ENCODE data around the gene TRIM75.
"Not testable (repeated sequence)": the region's sequence is repeated elsewhere in the genome, so short reads cannot be mapped to it uniquely, and the experiment has no call there.

Gene TRIM75

DNA sequence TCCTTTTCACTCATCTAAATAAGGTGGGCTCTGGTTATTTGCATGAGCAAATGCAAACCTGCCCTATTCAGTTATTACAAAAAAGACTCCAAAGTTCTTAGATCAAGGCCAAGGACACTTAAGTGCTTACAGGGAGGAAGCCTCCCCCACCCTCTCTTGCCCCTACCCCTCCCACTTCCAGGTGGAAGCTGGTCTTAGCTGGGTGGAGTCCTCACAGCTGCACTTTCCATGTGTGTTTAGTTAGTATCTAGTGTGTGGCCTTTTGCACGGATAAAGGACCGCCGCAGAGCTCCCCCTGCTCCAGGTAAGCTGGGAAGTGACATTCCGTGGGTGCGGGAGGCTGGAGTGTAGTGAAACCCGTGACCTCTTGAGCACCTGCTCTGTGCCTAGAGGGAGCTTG is at the start of gene TRIM75:
Gene TRIM75 (plus strand): TSS at position 222 of the 400 bp plus-strand sequence. CDS start 5,282 bp downstream, outside the sequence.
- no peak for DNase-seq (ENCODE audit: low spot score)

DNA sequence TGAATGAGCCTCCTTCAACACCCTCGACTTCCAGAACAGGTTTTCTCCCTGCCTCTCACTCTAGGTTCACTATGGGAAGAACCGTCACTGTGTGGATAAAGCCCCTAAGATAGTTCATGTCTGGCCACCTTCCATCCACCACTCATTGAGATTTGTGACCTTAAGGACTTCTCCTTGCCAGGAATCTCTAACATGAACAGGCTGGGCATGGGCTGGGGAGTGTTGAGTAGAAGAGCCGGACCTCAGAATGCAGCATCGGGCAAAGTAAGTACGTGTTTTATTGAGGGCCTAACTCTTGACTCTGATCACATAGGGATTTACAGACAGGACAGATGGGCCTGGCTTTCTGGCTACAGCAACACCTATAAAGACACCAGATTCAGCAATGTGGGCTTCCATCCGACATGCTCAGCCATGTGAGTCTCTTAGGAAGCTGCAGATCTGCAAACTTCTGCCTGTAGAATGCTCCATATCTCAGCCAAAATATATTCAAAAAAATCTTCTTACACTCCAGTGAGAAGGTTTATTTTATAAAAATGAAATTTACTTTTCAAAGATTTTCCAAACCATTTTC is 48.2 kb upstream of the TRIM75 start:
- no peak for DNase-seq (ENCODE audit: low spot score)

DNA sequence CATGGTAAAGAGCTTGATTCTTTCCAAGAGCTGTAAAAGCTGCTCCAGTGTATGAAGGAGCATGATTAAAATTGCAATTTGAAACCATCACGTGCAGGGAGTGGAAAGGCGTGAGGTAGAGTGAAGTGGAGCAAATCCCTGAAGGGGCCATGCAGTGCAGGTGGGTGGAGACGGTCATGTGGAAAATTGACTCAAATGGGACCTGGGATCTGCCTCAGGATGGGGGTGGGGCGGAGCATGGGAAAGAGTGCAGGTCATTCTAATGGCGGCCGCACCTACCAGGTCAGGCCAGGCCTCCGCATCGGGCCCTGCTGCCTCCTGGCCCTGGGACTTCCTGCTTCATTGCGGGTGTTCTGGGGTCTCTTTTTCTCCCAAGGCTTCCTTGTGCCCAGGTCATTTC is 47.2 kb upstream of the TRIM75 start:
- DNase-seq (ENCODE audit: low spot score), result no peak

DNA sequence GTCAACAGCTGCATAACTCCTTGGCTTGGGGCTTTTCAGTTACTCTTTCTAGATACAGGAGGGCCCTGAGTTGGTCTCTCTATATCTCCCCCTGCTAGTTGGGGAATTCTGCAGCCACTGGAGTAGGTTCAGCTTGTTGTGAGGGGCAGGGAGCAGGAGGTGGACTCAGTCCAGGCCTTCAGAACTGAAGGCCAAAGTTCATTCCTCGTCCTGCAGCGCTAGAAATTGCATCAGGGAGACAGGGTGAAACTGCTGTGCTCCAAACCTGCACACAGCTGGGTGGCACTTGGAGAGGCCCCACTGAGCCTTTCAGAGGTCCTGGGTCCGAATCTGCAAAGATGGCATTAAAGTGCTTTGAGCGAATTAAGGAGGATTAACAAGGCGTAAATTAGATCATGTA is 46.8 kb upstream of the TRIM75 start:
- DNase-seq (ENCODE audit: low spot score), result no peak

DNA sequence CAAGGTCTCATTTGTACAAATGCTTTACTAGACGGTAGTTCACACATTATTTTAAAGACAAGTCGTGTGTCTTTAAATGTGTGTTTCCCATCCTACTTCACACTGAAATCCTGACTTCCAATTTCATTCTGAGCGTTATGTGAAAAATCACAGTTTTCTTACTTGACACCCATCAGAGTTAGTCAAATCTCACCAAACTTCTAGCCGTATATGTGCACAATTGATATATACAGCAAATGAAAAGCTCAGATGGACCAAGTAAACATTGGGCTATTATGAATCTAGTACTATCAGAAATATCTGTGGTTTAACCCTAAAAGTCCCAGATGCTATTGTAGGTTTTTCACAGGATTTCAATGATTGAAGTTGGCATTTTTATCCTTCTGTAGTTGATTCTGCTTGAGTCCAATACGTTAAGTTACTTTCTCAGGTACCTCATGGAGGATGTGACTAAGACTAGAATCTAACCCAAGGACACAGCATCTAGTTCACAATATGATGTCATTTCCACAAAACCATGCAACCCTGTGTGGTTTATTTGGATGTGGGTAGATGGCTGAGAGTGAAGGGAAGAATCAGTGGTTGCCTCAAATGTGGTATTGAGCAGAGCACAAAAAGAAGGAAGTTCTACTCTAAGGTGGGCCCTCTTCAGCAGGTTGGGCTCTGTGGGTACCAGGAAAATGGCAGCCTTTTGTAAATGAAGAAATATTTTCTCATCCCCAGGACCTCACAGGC is 44.0 kb upstream of the TRIM75 start:
- no peak for DNase-seq (ENCODE audit: low spot score)

DNA sequence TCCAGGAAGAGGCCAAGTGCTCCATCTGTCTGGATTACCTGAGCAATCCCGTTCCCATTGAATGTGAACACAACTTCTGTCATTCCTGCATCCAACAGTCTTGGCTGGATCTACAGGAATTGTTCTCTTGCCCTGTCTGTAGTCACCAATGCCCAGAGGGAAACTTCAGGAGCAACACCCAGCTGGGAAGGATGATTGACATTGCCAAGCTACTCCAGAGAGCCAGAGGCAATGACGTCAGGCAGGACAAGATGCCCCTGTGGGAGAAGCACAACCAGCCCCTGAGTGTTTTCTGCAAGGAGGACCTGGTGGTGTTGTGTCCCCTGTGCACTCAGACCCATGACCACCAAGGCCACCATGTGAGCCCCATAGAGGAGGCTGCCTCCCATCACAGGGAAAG is 43.2 kb upstream of the TRIM75 start:
- DNase-seq (ENCODE audit: low spot score), result no peak

DNA sequence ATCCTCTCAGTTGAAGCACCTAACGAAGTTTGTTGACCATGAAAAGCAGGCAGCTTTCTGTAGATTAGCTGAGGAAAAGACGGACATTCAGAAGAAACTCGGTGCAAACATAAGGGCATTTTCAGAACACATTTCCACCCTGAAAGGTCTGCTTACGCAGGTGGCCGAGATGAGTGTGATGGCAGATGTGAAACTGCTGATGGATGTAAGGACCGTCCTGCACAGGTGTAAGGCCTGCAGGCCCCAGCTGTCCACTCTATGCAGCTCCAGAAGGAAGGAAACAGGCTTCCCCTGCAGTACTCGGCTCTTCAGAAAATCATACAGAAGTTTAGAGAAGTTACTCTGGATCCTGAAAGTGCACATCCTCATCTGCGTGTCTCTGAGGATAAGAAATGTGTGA is 42.7 kb upstream of the TRIM75 start:
- DNase-seq (ENCODE audit: low spot score), result no peak

DNA sequence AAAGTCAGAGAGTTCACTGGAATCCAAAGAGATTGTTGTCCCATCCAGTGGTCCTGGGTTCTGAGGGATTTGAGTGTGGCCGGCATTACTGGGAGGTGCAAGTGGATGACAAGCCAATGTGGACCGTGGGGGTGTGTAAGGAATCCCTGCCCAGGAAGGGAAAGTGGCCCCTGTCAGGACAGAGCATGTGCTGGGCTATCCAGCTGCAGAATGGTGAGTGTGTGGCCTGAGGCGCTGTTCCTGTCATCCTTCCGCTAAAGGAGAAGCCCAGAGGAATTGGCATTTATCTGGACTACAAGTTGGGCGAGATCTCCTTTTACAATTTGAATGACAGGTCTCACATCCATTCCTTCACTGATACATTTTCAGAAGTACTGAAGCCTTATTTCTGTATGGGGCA is 42.3 kb upstream of the TRIM75 start:
- no peak for DNase-seq (ENCODE audit: low spot score)

DNA sequence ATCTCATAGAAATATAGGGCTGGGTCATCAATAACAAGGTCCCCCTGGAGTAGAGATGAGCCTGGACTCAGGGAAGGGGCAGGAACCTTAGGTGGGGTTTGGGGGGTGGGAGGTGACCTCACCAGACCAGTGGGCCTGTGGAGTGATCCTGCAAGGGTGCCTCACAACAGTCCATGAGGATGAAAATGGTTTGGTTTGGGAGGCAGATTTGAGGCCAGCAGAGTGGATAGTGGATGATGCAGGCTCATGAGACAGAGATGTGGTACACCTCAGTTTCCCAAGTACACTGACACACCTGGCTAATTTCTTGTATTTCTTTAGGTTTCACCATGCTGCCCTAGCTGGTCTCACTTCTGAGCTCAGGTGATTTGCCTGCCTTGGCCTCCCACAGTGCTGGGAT is 40.0 kb upstream of the TRIM75 start:
- DNase-seq (ENCODE audit: low spot score), result no peak

DNA sequence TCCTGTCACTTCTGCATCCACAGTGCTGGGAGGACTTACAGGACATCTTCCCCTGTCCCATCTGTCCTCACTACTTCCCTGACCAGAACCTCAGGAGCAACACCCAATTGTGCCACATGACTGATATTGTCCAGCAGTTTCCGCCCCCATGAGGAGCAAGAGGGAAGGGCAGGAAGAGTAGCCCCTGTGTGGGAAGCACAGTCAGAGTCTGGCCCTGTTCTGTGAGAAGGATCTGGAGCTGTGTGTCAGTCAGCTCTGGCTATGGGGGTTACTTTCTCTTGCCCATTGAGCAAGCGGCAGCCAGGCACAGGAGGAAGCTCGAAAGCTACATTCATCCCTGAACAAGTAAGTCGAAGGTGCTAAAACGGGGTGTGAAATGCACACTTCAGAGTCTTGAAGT is 36.7 kb upstream of the TRIM75 start:
- no peak for DNase-seq (ENCODE audit: low spot score)

DNA sequence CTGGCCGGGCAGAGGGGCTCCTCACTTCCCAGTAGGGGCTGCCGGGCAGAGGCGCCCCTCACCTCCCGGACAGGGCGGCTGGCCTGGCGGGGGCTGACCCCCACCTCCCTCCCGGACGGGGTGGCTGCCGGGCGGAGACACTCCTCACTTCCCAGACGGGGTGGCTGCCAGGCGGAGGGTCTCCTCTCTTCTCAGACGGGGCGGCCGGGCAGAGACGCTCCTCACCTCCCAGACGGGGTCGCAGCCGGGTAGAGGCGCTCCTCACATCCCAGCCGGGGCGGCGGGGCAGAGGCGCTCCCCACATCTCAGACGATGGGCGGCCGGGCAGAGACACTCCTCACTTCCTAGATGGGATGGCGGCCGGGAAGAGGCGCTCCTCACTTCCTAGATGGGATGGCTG is 33.7 kb upstream of the TRIM75 start:
- DNase-seq (ENCODE audit: low spot score), result not testable (repeated sequence)

DNA sequence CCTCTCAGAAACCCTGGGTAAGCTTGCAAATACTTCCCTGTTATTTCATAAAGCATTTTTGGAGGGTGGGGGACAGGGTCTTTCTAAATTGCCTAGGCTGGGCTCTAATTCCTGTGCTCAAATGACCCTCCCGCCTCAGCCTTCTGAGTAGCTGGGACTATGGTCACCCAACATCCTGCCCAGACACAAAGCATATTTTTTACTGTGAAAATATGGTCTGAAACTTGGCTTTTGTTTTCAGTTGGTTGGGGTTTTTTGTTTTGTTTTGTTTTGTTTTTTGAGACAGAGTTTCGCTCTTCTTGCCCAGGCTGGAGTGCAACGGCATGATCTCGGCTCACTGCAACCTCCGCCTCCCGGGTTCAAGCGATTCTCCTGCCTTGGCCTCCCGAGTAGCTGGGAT is 27.9 kb upstream of the TRIM75 start:
- not testable (repeated sequence) for DNase-seq (ENCODE audit: low spot score)

DNA sequence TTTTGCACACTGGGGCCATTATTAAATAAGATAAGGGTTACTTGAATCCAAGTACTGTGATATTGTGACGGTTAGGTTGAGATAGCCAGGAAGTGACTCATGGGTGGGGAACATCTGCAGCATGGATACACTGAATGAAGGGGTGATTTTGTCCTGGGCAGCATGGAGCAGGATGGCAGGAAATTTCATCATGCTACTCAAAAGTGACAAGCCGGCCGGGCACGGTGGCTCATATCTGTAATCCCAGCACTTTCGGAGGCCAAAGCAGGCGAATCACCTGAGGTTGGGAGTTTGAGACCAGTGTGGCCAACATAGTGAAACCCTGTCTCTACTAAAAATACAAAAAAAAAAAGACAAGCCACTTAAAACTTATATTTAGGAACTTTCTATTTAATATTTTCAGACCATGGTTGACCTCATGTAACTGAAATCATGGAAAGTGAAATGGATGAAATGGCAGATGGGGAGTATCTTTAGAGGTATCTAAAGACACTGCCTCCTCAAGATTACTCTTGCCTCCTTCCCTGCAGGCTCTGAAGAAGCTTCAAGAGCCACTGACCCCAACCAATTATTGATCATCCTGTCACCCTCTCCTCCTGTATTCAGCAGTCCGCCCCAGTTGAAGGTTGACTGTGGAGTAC is 25.8 kb upstream of the TRIM75 start:
- no peak for DNase-seq (ENCODE audit: low spot score)

DNA sequence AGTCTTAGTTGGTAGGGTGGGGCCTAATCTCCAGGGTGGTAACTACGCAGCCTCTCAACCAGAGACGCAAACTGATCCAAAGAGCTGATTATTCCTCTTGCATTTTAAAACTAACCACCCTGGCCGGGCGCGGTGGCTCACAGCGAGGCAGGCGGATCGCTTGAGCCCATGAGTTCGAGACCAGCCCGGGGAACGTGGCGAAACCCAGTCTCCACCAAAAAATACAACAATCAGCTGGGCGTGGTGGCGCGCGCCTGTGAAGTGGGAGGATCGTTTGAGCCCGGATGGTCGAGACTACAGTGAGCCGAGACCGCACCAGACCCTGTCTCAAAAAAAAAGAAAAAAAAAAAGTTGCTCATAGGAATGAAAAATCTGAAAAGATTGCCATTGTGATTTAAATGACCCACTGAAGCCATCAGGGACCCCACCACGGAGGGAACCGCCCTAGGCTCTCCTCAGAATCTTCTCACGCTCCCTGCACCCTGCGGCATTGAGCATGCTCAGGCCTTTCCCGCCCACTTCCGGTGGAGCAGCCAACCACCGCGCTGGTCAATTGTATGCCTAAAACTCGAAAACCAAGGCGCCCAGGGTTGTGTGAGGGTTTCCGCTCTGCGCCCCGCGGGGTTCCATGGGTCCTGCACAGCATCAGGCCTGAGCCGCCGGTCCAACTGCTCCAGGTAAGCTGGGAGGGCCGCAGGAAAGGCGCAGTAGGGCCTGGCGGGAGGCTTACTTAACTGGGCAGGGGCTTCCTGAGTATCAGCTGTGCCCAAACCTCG is 22.0 kb upstream of the TRIM75 start, which contains the start of gene TRIM60:
Gene TRIM60 (plus strand): TSS at position 564 of the 776 bp plus-strand sequence. CDS start 8,074 bp downstream, outside the sequence.
- no peak for DNase-seq (ENCODE audit: low spot score)

DNA sequence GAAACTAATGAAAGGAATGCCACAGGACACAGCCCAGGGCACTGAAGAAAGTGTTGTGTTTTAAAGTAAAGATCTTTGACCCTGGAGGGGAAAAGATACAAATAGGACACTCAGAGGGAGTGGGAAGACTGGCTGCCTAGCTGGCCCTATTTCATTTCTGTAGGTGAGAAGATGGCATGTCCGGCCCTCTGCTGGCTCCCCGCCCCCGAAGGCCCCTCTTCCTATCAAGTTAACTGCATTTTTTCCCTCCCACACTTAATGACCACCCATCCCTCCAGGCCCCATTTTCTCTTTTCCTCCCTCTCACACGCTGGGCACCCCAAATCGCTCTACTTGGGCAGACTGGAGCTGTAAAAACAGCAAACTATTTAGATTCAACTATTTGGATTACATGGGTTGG is 5.5 kb upstream of the TRIM75 start:
- DNase-seq (ENCODE audit: low spot score), result no peak

DNA sequence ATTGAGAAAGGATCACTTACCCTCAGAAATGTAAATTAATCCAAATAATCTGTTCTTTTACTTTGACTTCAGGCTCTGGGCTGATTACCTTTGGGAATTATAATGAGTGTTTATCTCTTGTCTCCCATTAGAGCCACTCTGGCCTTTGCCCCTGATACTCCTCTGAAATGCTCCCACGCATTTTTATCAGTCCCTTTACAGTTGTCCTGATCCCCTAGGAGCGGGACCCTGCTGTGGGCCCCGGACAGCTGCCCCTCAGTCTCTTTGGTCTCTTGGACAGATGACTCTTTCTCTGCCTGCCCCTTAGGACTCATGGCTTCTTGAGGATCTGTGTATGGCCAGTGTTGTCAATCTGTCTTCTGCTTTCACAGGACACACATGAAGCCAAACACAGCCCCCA is 1.0 kb upstream of the TRIM75 start:
- no peak for DNase-seq (ENCODE audit: low spot score)

DNA sequence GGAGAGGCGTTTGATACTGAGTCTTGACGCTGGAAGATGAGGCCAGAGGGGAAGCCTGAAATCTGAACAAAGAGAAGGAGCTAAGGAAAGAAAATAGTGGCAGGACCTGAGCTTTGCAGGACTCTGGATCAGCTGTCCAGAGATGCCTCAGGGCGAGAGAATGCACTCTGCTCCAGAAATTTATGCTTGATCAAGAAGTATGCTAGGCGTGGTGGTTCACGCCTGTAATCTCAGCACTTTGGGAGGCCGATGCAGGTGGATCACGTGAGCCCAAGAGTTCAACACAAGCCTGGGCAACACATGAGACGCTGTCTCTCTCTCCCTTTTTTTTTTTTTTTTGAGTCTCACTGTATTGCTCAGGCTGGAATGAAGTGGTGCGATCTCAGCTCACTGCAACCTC is 1.9 kb downstream of the TRIM75 start:
- no peak for DNase-seq (ENCODE audit: low spot score)

DNA sequence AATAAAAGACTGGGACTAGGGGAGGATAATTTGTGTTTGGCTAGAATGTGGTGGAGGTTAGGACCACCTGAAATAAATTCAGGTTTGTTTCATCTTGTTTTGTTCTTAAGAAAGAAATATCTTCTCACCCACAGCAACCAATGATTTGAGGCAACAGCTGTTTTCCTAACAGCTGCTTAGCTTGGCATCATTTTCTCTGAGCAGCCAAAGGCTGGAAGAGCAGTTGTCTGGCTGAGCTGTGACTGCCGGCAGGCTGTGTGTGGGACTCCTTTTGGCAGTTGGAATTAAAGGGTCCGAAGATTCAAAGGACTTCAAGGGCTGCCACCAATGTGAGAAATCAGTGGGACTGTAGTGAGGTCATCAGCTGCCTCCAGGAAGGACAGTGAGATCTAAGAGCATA is 5.0 kb downstream of the TRIM75 start:
- DNase-seq (ENCODE audit: low spot score), result no peak

DNA sequence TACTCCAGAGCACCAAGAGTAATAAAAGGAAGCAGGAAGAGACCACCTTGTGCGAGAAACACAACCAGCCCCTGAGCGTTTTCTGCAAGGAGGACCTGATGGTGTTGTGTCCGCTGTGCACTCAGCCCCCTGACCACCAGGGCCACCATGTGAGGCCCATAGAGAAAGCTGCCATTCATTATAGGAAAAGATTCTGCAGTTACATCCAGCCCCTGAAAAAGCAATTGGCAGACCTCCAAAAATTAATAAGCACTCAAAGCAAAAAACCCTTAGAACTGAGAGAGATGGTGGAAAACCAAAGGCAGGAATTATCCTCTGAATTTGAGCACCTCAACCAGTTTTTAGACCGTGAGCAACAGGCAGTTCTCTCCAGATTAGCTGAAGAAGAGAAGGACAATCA is 5.7 kb downstream of the TRIM75 start:
- DNase-seq (ENCODE audit: low spot score), result no peak

DNA sequence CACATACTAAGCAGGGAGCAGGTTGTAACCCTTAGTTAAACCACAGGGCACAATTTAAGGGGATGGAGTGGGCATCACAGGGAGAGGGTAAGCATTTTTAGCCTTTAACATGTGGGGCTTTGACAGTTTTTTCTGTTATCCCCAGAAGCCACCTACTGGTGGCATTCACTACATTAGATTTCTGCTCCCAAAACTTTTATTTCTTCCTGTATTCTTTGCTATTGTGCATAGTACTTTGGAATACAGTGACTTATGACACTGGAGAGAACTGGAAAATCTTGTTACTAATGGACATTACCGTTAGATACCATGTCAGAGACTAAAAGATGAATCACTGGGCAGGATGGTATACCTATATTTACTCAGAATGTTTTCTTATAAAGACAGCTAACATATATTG is 7.3 kb downstream of the TRIM75 start:
- DNase-seq (ENCODE audit: low spot score), result no peak

DNA sequence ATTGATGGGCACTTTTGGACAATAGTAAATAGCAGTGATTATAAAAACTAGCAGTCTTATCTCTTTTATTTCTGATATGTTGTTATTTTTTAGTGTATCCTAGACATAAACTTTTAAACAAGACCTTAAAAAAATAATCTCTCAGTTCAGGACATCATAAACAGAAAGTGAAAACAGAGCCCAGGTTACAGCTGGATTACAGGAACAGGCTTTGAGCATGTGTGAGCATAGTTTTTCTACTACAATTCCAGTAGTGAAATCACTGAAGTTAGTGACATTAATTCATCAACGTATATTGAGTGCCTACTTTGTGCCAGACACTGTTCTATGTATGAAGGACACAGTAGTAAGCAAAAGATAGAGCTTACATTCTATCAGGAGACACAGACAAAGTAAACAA is 16.9 kb downstream of the TRIM75 start:
- DNase-seq (ENCODE audit: low spot score), result no peak

DNA sequence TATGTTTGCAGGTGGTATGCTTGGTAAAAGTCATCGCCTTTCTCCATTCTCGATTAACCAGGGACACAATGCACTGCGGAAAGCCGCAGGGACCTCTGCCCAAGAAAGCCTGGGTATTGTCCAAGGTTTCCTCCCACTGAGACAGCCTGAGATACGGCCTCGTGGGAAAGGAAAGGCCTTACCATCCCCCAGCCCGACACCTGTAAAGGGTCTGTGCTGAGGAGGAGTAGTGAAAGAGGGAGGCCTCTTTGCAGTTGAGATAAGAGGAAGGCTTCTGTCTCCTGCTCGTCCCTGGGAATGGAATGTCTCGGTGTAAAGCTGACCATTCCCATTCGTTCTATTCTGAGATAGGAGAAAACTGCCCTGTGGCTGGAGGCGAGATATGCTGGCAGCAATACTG is 19.7 kb downstream of the TRIM75 start:
- not testable (repeated sequence) for DNase-seq (ENCODE audit: low spot score)
